SK-N-SH treated with all-trans-retinoic acid at 6 μM for 48 hours (cell line): Measurements from ENCODE around the gene ZNF442.

Experiments used
- CSDC2 ChIP-seq: fragments of 250-450 bp; sonication (Bioruptor Pico); IDR thresholded peaks from 2 replicates; pipeline ENCODE4 v1.5.0; 2020; ENCODE audit warnings: mild to moderate bottlenecking, moderate library complexity
- ISL1 ChIP-seq: fragments of 250-450 bp; sonication (Bioruptor Pico); IDR thresholded peaks from 2 replicates; pipeline ENCODE4 v2.1.2; 2022; ENCODE audit warnings: mild to moderate bottlenecking, moderate library complexity
- RARB ChIP-seq: fragments of 250-450 bp; sonication (Bioruptor Pico); IDR thresholded peaks from 2 replicates; pipeline ENCODE4 v1.8.0; 2021; ENCODE audit warnings: mild to moderate bottlenecking, moderate library complexity
- TCF4 ChIP-seq: fragments of 250-450 bp; sonication (Bioruptor Pico); IDR thresholded peaks from 2 replicates; pipeline ENCODE4 v1.8.0; 2021; ENCODE audit warnings: mild to moderate bottlenecking, moderate library complexity, borderline replicate concordance
- ZFP30 ChIP-seq: fragments of 450-650 bp; formaldehyde crosslinking; IDR thresholded peaks from 2 replicates; pipeline ENCODE4 v1.5.0; 2022; ENCODE audit warnings: mild to moderate bottlenecking, moderate library complexity
- ZNF70 ChIP-seq: fragments of 450-650 bp; formaldehyde crosslinking; IDR thresholded peaks from 2 replicates; pipeline ENCODE4 v1.5.0; 2020; ENCODE audit warnings: mild to moderate bottlenecking, moderate library complexity
- TF ChIP-seq, protein P1 (sequence below): fragments of 250-450 bp; sonication (Bioruptor Pico); IDR thresholded peaks from 2 replicates; pipeline ENCODE4 v1.8.0; 2020; ENCODE audit warnings: mild to moderate bottlenecking, moderate library complexity, borderline replicate concordance

DNA sequence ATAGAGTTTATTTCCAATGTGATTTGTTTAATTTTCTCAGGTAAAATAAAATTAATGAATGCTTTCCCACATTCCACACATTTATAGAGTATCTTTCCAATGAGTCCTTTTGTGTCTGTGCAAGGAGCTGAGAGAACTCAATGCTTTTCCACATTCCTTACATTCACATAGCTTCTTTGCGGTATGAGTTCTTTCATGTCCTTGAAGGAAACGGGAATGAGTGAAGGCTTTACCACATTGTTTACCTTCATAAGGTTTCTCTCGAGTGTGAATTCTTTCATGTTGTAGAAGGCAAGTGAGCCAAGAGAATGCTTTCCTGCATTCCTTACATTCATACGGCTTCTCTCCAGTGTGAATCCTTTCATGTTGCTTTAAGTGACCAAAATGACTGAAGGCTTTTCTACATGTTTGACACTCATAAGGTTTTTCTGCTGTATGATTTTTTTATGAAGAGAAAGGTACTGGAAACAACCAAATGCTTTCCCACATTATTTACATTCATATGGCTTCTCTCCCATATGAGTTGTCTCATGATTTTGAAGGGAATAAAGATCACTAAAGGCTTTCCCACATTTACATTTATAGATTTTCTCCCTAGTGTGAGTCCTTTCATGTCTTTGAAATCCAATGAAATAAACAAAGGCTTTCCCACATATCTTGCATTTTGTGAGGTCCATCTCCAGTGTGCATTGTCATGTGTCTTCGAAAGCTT is 14.4 kb upstream of the ZNF442 start:
- TF ChIP-seq, protein P1, sequence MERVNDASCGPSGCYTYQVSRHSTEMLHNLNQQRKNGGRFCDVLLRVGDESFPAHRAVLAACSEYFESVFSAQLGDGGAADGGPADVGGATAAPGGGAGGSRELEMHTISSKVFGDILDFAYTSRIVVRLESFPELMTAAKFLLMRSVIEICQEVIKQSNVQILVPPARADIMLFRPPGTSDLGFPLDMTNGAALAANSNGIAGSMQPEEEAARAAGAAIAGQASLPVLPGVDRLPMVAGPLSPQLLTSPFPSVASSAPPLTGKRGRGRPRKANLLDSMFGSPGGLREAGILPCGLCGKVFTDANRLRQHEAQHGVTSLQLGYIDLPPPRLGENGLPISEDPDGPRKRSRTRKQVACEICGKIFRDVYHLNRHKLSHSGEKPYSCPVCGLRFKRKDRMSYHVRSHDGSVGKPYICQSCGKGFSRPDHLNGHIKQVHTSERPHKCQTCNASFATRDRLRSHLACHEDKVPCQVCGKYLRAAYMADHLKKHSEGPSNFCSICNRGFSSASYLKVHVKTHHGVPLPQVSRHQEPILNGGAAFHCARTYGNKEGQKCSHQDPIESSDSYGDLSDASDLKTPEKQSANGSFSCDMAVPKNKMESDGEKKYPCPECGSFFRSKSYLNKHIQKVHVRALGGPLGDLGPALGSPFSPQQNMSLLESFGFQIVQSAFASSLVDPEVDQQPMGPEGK, result no peak
- TF ChIP-seq CSDC2 (CRISPR knock-in tag) (no peak), ZFP30 (no peak), ISL1 (CRISPR knock-in tag) (no peak), RARB (CRISPR knock-in tag) (no peak), TCF4 (CRISPR knock-in tag) (no peak), ZNF70 (no peak)
